ENCODE results near the gene ZNF263. TPM values are rescaled to one million over a fixed set of nuclear protein-coding genes. Genes with fewer than 3 reads are reported as not detected.

ZNF263 gene
- total RNA-seq, 1 donor from 2014 or later = 34.0 TPM

DNA sequence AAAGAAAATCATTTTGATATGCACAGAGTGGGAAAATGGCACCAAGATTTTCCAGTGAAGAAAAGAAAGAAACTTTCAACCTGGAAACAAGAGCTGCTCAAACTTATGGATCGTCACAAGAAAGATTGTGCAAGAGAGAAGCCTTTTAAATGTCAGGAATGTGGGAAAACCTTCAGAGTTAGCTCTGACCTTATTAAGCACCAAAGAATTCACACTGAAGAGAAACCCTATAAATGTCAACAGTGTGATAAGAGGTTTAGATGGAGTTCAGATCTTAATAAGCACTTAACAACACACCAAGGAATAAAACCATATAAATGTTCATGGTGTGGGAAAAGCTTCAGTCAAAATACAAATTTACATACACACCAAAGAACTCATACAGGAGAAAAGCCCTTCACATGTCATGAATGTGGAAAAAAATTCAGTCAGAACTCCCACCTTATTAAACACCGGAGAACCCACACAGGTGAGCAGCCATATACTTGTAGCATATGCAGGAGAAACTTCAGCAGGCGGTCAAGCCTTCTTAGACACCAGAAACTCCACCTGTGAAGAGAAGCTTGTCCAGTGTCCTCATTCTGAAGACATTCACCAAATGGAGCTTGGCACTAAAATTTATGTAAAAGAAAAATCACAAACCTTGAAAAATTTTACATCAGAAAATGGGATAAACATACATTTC lies 34.2 kb downstream of the ZNF263 start:
- Mint-ChIP-seq H3K4me1 (no peaks in the 10 kb centered on the region), H3K9me3 (peaks cover 57% of the 10 kb centered on the region), H3K27ac (ENCODE audit: unreplicated experiment) (no peak overlapping the region), H3K27me3 (ENCODE audit: low read depth) (peaks cover 6% of the 10 kb centered on the region), H3K4me3 (no peak overlapping the region), H3K36me3 (ENCODE audit: low read depth) (peaks cover 83% of the 10 kb centered on the region)
- TF ChIP-seq, protein P1, sequence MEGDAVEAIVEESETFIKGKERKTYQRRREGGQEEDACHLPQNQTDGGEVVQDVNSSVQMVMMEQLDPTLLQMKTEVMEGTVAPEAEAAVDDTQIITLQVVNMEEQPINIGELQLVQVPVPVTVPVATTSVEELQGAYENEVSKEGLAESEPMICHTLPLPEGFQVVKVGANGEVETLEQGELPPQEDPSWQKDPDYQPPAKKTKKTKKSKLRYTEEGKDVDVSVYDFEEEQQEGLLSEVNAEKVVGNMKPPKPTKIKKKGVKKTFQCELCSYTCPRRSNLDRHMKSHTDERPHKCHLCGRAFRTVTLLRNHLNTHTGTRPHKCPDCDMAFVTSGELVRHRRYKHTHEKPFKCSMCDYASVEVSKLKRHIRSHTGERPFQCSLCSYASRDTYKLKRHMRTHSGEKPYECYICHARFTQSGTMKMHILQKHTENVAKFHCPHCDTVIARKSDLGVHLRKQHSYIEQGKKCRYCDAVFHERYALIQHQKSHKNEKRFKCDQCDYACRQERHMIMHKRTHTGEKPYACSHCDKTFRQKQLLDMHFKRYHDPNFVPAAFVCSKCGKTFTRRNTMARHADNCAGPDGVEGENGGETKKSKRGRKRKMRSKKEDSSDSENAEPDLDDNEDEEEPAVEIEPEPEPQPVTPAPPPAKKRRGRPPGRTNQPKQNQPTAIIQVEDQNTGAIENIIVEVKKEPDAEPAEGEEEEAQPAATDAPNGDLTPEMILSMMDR (conservative IDR thresholded peaks at IDR 0.05) = no peak
- DNase-seq (ENCODE audit: low read depth, low spot score) = no peak

DNA sequence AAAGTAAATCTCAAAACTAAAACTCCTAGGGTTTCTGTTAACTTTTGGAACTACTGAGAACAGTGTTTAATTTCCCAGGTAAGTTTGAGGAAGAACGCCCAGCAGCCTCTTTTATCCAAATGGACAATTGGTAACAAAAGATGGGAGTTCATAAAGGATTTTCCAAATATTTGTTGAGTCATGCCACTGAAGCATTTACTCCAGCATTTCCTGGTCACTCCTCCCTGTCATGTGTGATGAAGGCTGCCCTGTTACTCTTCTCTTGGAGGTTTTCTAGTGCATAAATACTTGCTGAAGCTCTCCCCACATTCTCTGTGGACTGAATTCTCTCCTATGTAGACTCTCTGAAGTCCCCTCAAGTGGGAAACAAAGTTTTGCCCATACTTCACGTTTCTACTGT lies 38.5 kb downstream of the ZNF263 start:
- TF ChIP-seq, protein P1 (conservative IDR thresholded peaks at IDR 0.05) = no peak
- peaks cover 6% of the 10 kb centered on the region for H3K27me3 Mint-ChIP-seq (ENCODE audit: low read depth)

DNA sequence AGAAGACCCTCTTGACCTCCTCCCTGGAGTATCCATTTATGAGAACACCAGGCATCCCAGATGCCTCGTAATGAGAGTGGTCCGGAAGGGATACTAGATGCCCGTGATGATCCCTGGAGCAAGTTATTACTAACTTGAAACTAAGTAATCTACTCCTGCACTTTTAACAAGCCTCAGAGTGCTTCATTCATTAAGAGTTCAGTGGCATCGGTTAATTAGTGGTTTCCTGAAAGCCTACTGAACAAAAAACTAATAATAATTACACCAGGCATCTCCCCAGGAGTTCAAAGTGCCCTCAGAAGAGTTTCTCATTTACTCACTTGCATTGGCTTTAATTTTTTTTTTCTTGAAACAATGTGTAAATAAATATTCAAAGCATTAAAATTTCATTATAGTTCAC lies 44.2 kb downstream of the ZNF263 start:
- peaks cover 6% of the 10 kb centered on the region for H3K9me3 Mint-ChIP-seq
- H3K4me3 Mint-ChIP-seq = no peak overlapping the region
- DNase-seq (ENCODE audit: low read depth, low spot score) = no peak
- H3K4me1 Mint-ChIP-seq = no peaks in the 10 kb centered on the region
- peaks cover 16% of the 10 kb centered on the region for H3K27me3 Mint-ChIP-seq (ENCODE audit: low read depth)
- TF ChIP-seq, protein P1 (conservative IDR thresholded peaks at IDR 0.05) = no peak
- H3K27ac Mint-ChIP-seq (ENCODE audit: unreplicated experiment) = no peak overlapping the region
- H3K36me3 Mint-ChIP-seq (ENCODE audit: low read depth) = peaks cover 3% of the 10 kb centered on the region

More for the DNA sequence above, 38.5 kb downstream of the ZNF263 start:
- H3K4me3 Mint-ChIP-seq = no peak overlapping the region
- peaks cover 32% of the 10 kb centered on the region for H3K9me3 Mint-ChIP-seq
- H3K36me3 Mint-ChIP-seq (ENCODE audit: low read depth) = peaks cover 44% of the 10 kb centered on the region
- no peak overlapping the region for H3K27ac Mint-ChIP-seq (ENCODE audit: unreplicated experiment)
- no peaks in the 10 kb centered on the region for H3K4me1 Mint-ChIP-seq
- no peak for DNase-seq (ENCODE audit: low read depth, low spot score)

DNA sequence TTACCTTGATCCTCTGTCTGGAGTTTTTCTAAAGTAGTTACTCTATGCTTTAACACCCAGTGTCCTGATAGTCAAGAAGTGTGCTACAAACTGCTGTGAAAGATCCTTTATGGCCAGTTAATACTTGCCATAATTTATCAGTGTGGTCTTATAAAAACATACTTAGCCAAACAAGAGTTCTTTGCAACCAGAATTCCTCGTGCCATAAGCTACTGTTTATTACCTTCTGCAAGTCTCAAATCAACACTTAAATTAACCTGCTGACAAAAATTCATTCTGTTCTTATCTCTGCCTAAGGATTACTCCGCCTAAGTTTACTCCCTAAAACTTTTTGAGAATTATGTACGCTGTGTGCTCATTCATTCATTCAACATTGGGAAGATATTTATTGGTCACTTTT lies 44.8 kb downstream of the ZNF263 start:
- H3K4me3 Mint-ChIP-seq = no peak overlapping the region
- H3K36me3 Mint-ChIP-seq (ENCODE audit: low read depth) = no peaks in the 10 kb centered on the region
- H3K9me3 Mint-ChIP-seq = peaks cover 6% of the 10 kb centered on the region
- no peaks in the 10 kb centered on the region for H3K4me1 Mint-ChIP-seq
- peaks cover 16% of the 10 kb centered on the region for H3K27me3 Mint-ChIP-seq (ENCODE audit: low read depth)
- TF ChIP-seq, protein P1 (conservative IDR thresholded peaks at IDR 0.05) = no peak
- DNase-seq (ENCODE audit: low read depth, low spot score) = no peak
- no peak overlapping the region for H3K27ac Mint-ChIP-seq (ENCODE audit: unreplicated experiment)

DNA sequence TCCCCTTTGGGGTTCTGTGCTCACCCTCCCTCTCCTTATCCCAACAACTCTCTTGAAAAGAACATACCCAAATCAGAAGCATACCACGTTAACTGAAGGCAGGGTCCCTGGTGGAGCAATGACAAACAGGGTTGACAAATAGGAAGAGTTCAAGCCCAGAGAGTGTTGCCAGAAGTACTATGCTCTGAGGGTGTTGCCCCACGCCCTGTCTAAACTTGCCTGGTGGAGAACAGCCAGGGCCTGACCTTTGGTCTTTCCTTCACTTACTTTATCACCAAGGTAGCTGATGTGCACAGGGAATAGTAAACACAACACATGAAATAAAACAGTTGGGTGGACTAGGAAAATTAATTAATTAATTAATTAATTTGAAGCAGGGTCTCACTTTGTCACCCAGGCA lies 45.4 kb downstream of the ZNF263 start:
- DNase-seq (ENCODE audit: low read depth, low spot score) = no peak
- peaks cover 16% of the 10 kb centered on the region for H3K27me3 Mint-ChIP-seq (ENCODE audit: low read depth)
- no peaks in the 10 kb centered on the region for H3K36me3 Mint-ChIP-seq (ENCODE audit: low read depth)
- no peak overlapping the region for H3K4me3 Mint-ChIP-seq
- TF ChIP-seq, protein P1 (conservative IDR thresholded peaks at IDR 0.05) = no peak
- H3K4me1 Mint-ChIP-seq = no peaks in the 10 kb centered on the region
- no peak overlapping the region for H3K27ac Mint-ChIP-seq (ENCODE audit: unreplicated experiment)
- H3K9me3 Mint-ChIP-seq = peaks cover 8% of the 10 kb centered on the region

Other genes with a start within 250 kb of the ZNF263 start
- gene BICDL2, start 246.5 kb upstream of the ZNF263 start, total RNA-seq = not detected in 2 replicates
- gene MMP25, start 236.9 kb upstream of the ZNF263 start, total RNA-seq = 0.64 and 0.96 TPM in 2 replicates
- gene IL32, start 217.9 kb upstream of the ZNF263 start, total RNA-seq = not detected in 2 replicates
- gene ZSCAN10, start 184.2 kb upstream of the ZNF263 start, total RNA-seq = not detected in 2 replicates
- gene ZNF205, start 170.9 kb upstream of the ZNF263 start, total RNA-seq = 19.7 and 21.1 TPM in 2 replicates
- gene ZNF213, start 148.5 kb upstream of the ZNF263 start, total RNA-seq = 14.9 and 15.9 TPM in 2 replicates
- 0.35 TPM in 1 of 2 replicates, not detected in the other for gene OR1F1, start 95.3 kb upstream of the ZNF263 start, total RNA-seq
- gene ZNF200, start 48.3 kb upstream of the ZNF263 start, total RNA-seq = 12.1 and 14.1 TPM in 2 replicates
- gene MEFV, start 26.9 kb upstream of the ZNF263 start, total RNA-seq = not detected in 2 replicates
- 5.2 and 6.6 TPM in 2 replicates for gene TIGD7, start 21.9 kb downstream of the ZNF263 start, total RNA-seq
- 43.8 and 48.9 TPM in 2 replicates for gene ZNF75A, start 22.0 kb downstream of the ZNF263 start, total RNA-seq
- gene OR2C1, start 72.4 kb downstream of the ZNF263 start, total RNA-seq = 0.16 TPM in 1 of 2 replicates, not detected in the other
- gene ZSCAN32, start 117.5 kb downstream of the ZNF263 start, total RNA-seq = 18.3 TPM in 2 replicates
- 12.8 and 15.5 TPM in 2 replicates for gene ZNF174, start 117.7 kb downstream of the ZNF263 start, total RNA-seq
- gene ZNF597, start 160.0 kb downstream of the ZNF263 start, total RNA-seq = 2.0 and 2.2 TPM in 2 replicates
- 48.9 and 55.3 TPM in 2 replicates for gene NAA60, start 160.2 kb downstream of the ZNF263 start, total RNA-seq
- gene C16orf90, start 212.0 kb downstream of the ZNF263 start, total RNA-seq = not detected in 2 replicates
- gene CLUAP1, start 217.5 kb downstream of the ZNF263 start, total RNA-seq = 30.7 and 33.8 TPM in 2 replicates

All from neural crest cell (in vitro differentiated cells).